Ishikawa (cell line): ENCODE measurements around the gene ZNFX1.

Experiments
- CEBPB ChIP-seq: IDR thresholded peaks from 2 replicates; pipeline ENCODE4 v1.6.1; 2012
- CREB1 ChIP-seq: IDR thresholded peaks from 2 replicates; pipeline ENCODE4 v1.6.1; 2012; ENCODE audit warnings: low read depth
- EGR1 ChIP-seq: IDR thresholded peaks from 2 replicates; pipeline ENCODE4 v1.6.1; 2012
- EP300 ChIP-seq: IDR thresholded peaks from 2 replicates; pipeline ENCODE4 v1.6.1; 2012; ENCODE audit warnings: borderline replicate concordance
- FOXM1 ChIP-seq: IDR thresholded peaks from 2 replicates; pipeline ENCODE4 v1.6.1; 2012; ENCODE audit warnings: low read depth, borderline replicate concordance
- NFIC ChIP-seq: IDR thresholded peaks from 2 replicates; pipeline ENCODE4 v1.6.1; 2012
- RAD21 ChIP-seq: IDR thresholded peaks from 2 replicates; pipeline ENCODE4 v1.6.1; 2012; ENCODE audit warnings: low read depth
- TAF1 ChIP-seq: IDR thresholded peaks from 2 replicates; pipeline ENCODE4 v1.6.1; 2012; ENCODE audit warnings: low read depth, mild to moderate bottlenecking
- TCF12 ChIP-seq: IDR thresholded peaks from 2 replicates; pipeline ENCODE4 v1.6.1; 2012; ENCODE audit warnings: low read depth
- TEAD4 ChIP-seq: IDR thresholded peaks from 2 replicates; pipeline ENCODE4 v1.6.1; 2012
- YY1 ChIP-seq: IDR thresholded peaks from 2 replicates; pipeline ENCODE4 v1.6.1; 2012; ENCODE audit warnings: low read depth
- ZBTB7A ChIP-seq: IDR thresholded peaks from 2 replicates; pipeline ENCODE4 v1.6.1; 2012; ENCODE audit warnings: low read depth
- TF ChIP-seq, protein P1 (sequence below): IDR thresholded peaks from 2 replicates; pipeline ENCODE4 v1.6.1; 2012
- TF ChIP-seq, protein P2 (sequence below): IDR thresholded peaks from 2 replicates; pipeline ENCODE4 v1.6.1; 2012; ENCODE audit warnings: low read depth, mild to moderate bottlenecking
- TF ChIP-seq, protein P3 (sequence below): IDR thresholded peaks from 2 replicates; pipeline ENCODE4 v1.6.1; 2012

The ZNFX1 gene

DNA sequence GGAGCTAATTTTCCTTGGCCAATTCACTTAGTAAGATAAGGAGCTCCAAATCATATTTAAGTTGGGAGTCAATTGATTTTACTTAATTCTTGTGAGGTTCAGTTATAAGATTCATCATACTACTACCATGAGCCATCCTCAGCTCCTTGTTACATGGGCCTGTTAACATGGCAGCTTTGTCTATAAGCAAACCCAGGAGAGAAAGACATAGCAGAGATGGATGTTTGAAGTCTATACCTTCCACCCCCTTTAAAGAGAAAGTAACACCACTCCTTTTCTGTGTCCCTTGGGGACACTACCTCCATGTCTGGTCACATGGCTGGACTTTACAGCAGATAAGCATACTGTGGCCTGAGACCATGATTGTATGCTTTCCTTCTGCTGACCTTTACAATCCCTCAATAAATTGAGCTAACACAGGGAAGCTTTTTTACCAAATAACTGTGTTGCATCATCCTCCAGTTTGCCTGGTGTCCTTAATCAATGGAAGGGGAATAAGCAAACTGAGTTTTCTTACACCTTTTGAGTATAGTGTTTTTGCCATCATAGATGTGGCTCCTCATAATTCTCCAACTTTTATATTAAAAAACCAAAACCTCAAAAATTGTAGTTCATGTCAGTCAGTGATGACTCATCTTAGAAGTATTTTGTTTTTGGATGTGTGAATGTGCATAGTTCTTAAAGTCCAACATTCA lies 9.8 kb upstream of the ZNFX1 start:
- TF ChIP-seq EGR1 (no peak), TEAD4 (no peak), TCF12 (no peak), FOXM1 (no peak), ZBTB7A (no peak), RAD21 (no peak)
- TF ChIP-seq, protein P1, sequence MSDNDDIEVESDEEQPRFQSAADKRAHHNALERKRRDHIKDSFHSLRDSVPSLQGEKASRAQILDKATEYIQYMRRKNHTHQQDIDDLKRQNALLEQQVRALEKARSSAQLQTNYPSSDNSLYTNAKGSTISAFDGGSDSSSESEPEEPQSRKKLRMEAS, result no peak
- TF ChIP-seq, protein P2, sequence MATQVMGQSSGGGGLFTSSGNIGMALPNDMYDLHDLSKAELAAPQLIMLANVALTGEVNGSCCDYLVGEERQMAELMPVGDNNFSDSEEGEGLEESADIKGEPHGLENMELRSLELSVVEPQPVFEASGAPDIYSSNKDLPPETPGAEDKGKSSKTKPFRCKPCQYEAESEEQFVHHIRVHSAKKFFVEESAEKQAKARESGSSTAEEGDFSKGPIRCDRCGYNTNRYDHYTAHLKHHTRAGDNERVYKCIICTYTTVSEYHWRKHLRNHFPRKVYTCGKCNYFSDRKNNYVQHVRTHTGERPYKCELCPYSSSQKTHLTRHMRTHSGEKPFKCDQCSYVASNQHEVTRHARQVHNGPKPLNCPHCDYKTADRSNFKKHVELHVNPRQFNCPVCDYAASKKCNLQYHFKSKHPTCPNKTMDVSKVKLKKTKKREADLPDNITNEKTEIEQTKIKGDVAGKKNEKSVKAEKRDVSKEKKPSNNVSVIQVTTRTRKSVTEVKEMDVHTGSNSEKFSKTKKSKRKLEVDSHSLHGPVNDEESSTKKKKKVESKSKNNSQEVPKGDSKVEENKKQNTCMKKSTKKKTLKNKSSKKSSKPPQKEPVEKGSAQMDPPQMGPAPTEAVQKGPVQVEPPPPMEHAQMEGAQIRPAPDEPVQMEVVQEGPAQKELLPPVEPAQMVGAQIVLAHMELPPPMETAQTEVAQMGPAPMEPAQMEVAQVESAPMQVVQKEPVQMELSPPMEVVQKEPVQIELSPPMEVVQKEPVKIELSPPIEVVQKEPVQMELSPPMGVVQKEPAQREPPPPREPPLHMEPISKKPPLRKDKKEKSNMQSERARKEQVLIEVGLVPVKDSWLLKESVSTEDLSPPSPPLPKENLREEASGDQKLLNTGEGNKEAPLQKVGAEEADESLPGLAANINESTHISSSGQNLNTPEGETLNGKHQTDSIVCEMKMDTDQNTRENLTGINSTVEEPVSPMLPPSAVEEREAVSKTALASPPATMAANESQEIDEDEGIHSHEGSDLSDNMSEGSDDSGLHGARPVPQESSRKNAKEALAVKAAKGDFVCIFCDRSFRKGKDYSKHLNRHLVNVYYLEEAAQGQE, result no peak

DNA sequence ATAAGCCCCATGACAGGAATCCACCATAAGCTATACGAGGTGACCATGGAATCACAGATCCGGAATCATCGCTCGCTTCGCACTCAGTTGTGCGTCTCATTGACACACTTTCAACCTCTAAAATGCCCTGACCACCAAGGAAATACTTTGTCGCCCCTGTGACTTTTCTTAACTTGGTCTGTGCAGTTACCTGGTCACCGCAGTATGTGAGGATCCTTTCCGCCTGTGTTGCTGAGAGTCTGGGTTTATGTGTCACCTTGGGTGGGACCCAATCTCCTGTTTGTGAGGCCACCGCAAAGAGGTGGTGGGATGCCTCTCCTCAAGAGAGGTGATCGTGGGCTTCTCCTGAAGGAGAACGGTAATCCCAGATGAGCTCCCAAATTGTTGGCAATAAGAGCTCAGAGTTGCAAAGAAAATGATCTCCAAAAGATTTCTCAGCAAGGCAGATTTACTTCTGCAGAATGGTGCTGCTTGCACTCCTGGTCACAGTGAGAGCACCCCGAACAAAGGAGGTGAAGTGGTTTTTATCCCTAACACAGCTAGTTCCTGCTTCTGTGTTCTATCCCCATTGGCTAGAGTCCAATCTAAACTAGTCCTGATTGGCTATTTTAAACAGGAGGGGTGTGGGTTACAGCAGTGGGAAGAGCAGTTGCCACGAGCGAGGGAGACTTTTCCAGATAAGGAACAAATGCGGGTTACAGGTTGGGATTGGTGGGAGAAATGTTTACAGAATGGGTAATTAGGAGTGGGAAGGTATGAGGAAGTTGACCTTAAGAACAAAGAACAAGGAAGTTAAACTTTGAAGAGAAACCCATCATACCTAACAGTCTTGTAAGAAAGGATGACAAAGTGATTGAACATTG lies 9.1 kb upstream of the ZNFX1 start:
- TF ChIP-seq EP300 (no peak), TCF12 (no peak), EGR1 (no peak), YY1 (no peak), ZBTB7A (no peak)
- TF ChIP-seq, protein P1, result no peak
- TF ChIP-seq, protein P2, result no peak

DNA sequence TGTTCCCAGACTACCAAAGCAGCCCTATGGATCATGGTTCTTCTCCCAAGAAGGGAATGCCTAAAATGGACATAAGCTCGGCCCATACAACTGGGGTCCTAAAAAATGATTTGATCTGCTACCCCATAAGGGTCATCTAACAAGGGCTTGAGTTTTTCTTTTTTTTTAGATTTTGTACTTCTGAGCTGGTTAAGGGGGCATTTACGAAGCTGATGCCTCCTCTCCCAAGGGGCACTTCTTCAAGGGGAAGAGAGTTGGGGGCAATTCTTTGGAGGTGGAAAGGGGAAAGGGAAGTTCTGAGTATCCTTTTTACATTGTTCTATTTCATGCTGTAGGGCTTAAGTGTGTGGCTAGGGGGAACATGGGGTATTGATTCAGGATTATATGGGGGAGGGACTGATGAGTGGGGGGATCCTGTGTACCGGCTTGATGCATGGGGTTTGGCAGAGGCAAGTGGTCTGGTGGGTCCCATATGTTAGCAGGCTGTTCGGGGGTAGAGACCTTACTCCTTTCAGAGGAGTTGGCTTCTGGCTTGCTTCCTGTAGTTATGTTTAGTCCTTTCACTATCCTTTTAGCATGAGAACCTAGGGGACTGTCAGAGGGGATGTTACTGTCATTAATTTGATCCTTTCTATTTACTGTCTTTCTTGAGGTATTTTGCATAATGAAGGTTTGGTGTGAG lies 8.1 kb upstream of the ZNFX1 start:
- TF ChIP-seq EP300, result no peak
- TF ChIP-seq TCF12, result no peak
- TF ChIP-seq, protein P1, result no peak
- TF ChIP-seq TEAD4, result no peak
- no peak for TF ChIP-seq CEBPB
- TF ChIP-seq ZBTB7A, result no peak
- no peak for TF ChIP-seq EGR1
- TF ChIP-seq CREB1, result no peak

DNA sequence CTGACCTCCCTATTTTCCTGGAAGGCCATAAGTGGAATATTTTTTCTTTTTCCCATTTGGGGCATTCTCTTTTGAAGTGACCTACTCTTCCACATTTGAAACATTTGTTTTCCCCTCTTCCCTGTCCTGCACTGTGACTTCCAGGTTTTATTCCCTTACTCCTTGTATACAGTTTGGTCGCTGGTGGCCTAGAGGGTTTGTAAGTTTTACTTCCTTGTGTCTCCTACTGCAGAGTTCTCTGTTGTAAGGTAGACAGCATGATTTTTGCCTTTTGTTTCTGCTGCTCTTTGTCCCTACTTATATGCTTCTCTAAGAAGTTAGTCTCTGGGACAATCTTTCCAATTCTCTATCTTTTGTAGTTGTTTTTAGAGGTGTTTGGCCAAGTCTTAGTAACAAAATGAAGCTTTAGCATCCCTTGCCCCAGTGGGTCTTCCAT lies 7.4 kb upstream of the ZNFX1 start:
- TF ChIP-seq FOXM1, result no peak

DNA sequence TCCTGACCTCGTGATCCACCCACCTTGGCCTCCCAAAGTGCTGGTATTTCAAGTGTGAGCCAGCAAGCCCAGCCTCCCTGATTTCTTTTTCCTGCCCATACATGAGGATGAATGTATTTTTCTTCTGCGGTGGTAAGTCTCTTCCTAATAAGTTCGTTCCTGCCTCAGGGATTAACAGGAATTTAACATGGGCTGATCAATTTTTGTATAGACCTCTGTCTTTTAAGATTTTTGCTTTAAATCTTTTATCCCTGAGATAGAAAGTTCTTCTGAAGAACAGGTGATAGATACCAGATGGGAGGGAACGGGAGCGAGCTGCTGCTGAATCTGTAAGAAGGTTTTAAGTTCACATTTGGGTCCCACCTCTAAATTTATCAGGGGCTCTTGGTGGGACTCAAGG lies 7.0 kb upstream of the ZNFX1 start:
- TF ChIP-seq ZBTB7A, result no peak
- TF ChIP-seq, protein P3, sequence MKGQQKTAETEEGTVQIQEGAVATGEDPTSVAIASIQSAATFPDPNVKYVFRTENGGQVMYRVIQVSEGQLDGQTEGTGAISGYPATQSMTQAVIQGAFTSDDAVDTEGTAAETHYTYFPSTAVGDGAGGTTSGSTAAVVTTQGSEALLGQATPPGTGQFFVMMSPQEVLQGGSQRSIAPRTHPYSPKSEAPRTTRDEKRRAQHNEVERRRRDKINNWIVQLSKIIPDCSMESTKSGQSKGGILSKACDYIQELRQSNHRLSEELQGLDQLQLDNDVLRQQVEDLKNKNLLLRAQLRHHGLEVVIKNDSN, result no peak
- TF ChIP-seq, protein P1, result no peak
- TF ChIP-seq RAD21, result no peak
- TF ChIP-seq NFIC, result no peak
- no peak for TF ChIP-seq CREB1
- TF ChIP-seq TAF1, result no peak
- TF ChIP-seq, protein P2, result no peak
- TF ChIP-seq TCF12, result no peak
- TF ChIP-seq YY1, result no peak
